ENCODE results near the gene FXYD3.
"Not testable (repeated sequence)": the region's sequence is repeated elsewhere in the genome, so short reads cannot be mapped to it uniquely, and the experiment has no call there.

GRCh38 chr19:35101949-35102348 lies 13.7 kb upstream of the FXYD3 start:
- not testable (repeated sequence) for TF ChIP-seq CTCF (conservative IDR thresholded peaks at IDR 0.05; ENCODE audit: low read depth in 2 of 2); JUNB (IDR thresholded peaks at IDR 0.05; ENCODE audit: unreplicated experiment); POLR2AphosphoS5 (IDR thresholded peaks at IDR 0.05; ENCODE audit: low read depth)

Measured in GM23338 (cell line).